Renal cortical epithelial cell (primary cell): ENCODE results near the gene GPAM. TPM values are rescaled to one million over a fixed set of nuclear protein-coding genes. Genes with fewer than 3 reads are reported as not detected.

Source experiments
- DNase-seq: peaks from one replicate; pipeline ENCODE4 v3.0.0-alpha.2; 2011; ENCODE audit warnings: low read depth
- total RNA-seq: library from RNA; depleted of rRNA; stranded (reverse); fragments of >200 nt; gene quantifications from 2 replicates; pipeline ENCODE4 v1.2.3, GENCODE V29; 2014

Gene GPAM
- total RNA-seq, 1 donor from 2014 or later: 14.9 TPM

- no peak for DNase-seq
Observed at GRCh38 chr10:112184379-112184778, 814 bp upstream of the GPAM start.

DNA sequence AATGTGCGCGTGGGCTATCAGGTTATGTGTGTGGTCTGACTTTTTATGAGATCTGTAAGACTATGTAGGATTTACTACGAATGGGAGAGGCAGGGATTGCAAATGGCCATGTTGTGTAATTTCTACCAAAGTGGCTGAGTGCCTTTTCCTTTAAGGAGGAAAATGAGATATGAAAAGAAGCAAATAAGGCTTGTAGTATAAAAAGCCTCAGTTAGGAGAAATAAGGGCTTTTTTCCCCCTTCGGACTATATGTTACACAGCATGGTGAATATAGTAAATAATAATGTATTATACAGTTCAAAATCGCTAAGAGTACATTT, 447 bp upstream of the GPAM start:
- DNase-seq: no peak

GRCh38 chr10:112182784-112183328, 709 bp downstream of the GPAM start:
- DNase-seq: no peak

GRCh38 chr10:112177247-112177646, 6.3 kb downstream of the GPAM start:
- no peak for DNase-seq

GRCh38 chr10:112176543-112176942, 7.0 kb downstream of the GPAM start:
- DNase-seq: no peak

DNA sequence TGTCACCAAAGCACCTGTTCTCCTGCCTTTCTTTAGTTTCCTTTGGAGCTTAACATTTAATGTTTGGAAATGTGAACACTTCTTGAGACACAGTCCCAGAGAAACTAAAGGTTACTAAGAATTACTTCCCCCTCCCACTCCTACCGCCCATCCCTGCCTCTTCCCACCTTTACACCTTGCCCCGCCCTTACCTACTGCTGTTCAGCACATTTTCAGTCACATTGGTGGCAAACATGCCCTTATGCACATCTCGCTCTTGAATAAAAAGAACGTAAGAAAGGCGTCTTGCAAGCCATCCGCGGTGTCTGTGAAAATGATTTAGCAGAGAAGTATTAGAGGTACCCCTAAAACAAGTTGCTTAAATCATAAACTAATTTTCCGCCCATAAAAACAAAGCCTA, 8.2 kb downstream of the GPAM start:
- no peak for DNase-seq

DNA sequence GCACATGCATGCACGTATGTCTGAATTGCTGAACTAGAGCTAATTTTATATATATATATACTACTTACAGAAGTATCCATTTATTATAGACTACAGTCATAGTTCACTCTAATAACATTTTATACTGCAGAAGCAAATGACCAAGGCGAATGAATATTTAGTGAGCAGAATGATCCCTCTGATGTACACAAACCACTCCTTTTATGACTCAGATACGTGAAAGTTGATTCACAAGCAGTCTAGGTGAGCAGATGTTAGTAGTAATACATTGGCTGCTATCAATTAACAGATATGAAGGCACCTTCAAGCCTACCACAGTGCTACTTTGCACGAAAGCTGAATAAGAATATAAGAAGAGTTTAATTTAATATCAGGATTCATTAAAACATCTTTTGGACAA, 10.4 kb downstream of the GPAM start:
- no peak for DNase-seq

DNA sequence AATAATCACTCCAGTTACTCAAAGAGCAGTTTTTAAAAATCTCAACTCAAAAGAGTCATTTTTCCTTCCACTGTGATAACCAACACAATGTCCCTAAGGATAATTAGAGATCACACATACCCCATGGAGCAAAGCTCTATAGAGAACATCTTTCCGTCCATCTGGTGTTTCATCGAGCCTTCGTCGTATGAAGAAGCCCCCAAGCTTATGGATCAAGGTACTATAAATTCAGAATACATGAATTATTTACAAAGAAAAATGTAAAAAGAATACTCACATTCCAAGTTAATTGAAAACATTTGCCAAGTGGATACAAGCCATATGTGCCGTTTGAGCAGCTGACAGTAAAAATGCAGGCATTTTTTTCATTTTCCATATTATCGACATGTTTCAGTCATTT, 14.8 kb downstream of the GPAM start:
- no peak for DNase-seq

DNA sequence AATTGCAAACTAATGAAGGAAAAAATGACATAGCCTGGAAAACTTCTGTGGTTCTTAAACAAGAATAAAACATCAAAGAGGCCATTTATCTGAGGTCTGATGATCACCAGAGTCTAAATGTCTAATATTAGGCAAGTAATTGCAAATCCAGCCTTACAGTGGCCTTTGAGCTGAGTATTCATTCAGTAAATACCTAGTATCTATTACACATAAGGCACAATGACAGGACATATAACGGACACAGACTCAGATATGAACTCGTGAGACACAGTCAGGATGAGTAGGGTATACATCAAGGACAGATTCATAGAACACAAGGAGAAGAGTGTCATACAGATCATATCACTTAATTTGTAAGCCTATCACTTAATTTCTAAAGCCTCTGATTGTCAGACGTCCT, 16.8 kb downstream of the GPAM start:
- no peak for DNase-seq

DNA sequence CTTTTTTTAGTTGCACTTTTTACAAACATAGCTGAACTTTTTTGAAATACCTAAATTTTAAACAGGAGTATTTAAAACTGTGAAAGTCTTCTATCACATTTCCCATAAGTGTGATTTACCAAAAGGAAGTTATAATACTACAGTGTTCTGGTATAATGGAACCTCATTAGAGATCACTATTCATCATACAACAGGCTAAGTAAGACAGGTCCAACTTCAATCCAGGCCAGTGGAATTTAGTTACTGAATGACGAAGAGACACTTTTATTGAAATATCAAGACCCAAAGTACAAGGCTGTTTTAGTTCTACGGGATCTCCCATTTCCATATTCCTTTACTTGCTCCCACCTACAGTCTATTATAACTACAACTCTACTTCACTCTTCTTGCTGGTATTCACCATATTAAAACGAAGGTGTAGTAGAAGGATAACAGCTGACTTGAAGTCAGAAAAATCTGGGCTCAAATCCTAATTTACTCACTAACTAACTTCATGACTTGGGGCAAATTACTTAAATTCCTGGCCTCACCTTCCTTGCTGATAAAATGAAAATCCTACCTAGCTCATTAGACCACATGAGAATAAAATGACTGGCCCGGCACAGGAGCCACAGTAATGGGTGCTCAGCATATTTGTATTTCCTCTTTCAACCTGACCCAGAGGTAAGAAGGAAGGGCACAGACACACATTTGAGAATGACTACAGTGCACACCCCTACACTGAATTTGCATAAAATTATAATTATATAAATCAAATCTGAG, 21.6 kb downstream of the GPAM start:
- peak; percentile 22 for DNase-seq

GRCh38 chr10:112160834-112161233, 22.7 kb downstream of the GPAM start:
- DNase-seq: no peak

DNA sequence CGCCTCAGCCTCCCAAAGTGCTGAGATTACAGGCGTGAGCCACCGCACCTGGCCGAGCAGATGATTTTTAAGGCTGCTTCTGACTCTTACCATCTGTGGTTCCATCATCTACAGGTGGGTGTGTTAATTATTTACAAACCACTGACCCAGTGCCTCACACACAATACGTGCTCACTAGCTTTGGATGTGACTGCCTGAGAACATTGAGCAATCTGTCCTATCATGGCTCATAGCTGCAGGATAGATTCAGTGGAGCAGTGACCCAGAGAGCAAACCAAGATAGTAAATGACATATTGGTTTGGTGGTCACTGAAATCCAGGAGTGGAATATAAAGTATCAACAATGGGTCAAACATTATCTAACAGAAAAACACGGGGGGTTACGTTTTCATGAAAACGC, 24.1 kb downstream of the GPAM start:
- peak; percentile 76 for DNase-seq

DNA sequence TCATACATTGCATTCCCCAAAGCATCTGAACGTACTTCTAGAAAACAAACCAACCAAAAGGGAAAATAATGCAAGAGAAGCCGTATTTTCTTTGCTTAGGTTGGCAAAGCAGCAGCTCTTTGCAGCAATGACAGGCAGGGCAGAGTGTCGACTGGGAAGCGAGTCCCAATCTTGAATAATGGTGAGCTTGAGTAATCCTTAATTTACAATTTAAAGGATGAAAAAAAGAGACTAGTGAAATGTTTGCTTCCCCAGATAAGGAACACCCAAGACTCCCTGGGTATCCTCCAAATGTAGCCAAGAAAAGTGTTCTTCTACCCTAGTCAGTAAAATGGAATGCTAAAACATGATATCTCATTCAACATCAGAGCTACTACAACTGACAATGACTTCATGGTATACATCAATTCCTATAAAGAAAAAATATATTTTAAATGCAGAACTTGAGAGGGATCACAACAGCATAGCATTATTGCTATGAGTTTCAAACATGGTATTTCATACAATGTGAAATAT, 32.0 kb downstream of the GPAM start:
- no peak for DNase-seq

- DNase-seq: peak; percentile 80
Observed at GRCh38 chr10:112148331-112148730, 35.2 kb downstream of the GPAM start.

- no peak for DNase-seq
Observed at GRCh38 chr10:112146799-112147198, 36.8 kb downstream of the GPAM start.

DNA sequence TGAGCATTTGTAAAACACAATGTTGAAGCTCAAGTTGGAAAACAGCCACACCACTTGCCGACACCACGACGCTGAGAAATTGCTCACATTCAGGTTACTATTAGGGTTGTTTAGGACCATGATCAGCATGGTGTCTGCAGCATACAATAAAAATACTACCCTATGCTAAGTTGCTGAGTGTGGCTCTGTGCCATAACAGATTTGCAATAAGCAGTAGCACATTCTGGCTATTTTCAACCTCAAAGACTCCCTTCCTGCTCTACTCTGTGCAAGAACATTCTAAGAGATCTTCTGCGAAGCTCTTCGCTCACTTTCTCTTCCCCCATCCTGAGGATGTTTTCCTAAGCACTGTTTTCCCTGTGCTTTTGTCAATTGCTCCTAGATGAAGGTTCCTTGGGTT, 38.3 kb downstream of the GPAM start:
- DNase-seq: no peak

DNA sequence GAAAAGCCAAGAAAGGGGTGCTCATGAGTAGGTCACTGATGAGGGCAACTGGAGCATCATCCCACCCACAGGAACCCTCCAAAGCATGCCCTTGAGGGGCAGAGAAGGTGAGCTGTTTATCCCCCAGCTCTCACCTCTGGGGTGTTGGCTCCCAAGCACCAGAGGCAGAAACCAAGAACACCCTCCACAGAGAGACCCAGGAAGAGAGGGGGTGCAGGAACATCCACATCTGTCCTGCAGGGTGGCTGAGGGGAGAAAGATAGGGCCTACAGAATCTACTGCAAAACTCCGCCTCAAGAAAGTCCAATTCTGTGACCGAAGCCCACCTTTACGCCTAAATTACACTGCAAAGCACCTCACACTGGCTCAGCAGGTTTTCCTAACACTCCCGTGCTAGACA, 40.1 kb downstream of the GPAM start:
- DNase-seq: no peak

DNA sequence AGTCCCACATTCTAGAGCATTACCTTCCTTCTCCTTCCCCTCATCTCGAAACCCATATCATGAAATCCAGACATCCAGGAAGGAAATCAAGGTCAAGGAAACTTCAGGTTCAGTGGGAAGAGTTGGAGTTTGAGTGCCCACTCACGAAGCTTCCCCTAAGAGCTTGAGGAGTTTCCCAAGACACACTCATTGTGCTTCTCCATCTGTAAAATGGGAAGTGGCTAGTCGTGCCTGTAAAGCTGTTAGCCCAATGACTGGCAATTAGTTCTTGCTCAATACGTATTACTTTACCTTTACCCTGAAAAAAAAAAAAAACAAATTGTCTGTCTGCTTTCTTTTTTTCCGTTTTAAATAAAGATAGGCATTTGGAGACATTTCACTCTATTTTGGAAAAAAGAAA, 42.3 kb downstream of the GPAM start:
- DNase-seq: no peak

GRCh38 chr10:112140110-112140970, 43.2 kb downstream of the GPAM start:
- DNase-seq: peak; percentile 54

GRCh38 chr10:112139176-112139575, 44.4 kb downstream of the GPAM start:
- no peak for DNase-seq

GRCh38 chr10:112137154-112137987, 46.2 kb downstream of the GPAM start:
- DNase-seq: peak; percentile 35
